ENCODE data around the gene TOLLIP.

- no peak for TF ChIP-seq CTCF (IDR thresholded peaks at IDR 0.05 in 4 of 5, conservative IDR thresholded peaks at IDR 0.05 in 1 of 5)
- no peak for TF ChIP-seq POLR2A (IDR thresholded peaks at IDR 0.05)
These were observed 24.1 kb downstream of the TOLLIP start for GRCh38 chr11:1285316-1285744.
